ENCODE results near the gene UFC1. TPM values are rescaled to one million over a fixed set of nuclear protein-coding genes. Genes with fewer than 3 reads are reported as not detected.

Gene UFC1
- total and polyA plus RNA-seq, 2 donors (not counting 3 experiments of a cell fraction or from before 2014, with no cell fraction given) = 102 to 149 TPM

GRCh38 chr1:161157867-161158266 lies 4.1 kb downstream of the UFC1 start:
- dilution Hi-C loops (cut with MboI; ENCODE audit: extremely low pct_ligation_motif_present, low sequenced_read_pairs) = no loop called here
- POLR2A ChIA-PET = no interaction called here

More at GRCh38 chr1:161157867-161158266, 4.1 kb downstream of the UFC1 start:
- H2AFZ ChIP-seq (ENCODE audit: low read depth, low read length) = no peak overlapping the region
- H4K20me1 ChIP-seq (replicated peaks; ENCODE audit: control insufficient read depth, extremely low read depth, insufficient read depth, low read length) = no peaks in the 10 kb centered on the region
- H3K4me1 ChIP-seq (ENCODE audit: control insufficient read depth, extremely low read depth, insufficient read depth, low read length) = peaks cover 7% of the 10 kb centered on the region
- no TSS peak for BruUV-seq (replicated peaks)
- no peak overlapping the region for H3K4me2 ChIP-seq (ENCODE audit: insufficient read depth, low read length)
- H3K9me3 ChIP-seq (replicated peaks; ENCODE audit: control insufficient read depth, insufficient read depth, low read length) = no peaks in the 10 kb centered on the region
- H3K27me3 ChIP-seq (ENCODE audit: control insufficient read depth in 2 of 2, insufficient read depth in 2 of 2, low read length in 2 of 2) = no peaks in the 10 kb centered on the region
- H3K27ac ChIP-seq (ENCODE audit: insufficient read depth, low read depth, low read length) = no peak overlapping the region
- no peak overlapping the region for H3K4me3 ChIP-seq (replicated peaks in 1 of 3; ENCODE audit: insufficient read depth in 1 of 3, low read depth in 1 of 3, low read length in 3 of 3)
- H3K9ac ChIP-seq (replicated peaks; ENCODE audit: extremely low read depth, insufficient read depth, low read length) = no peak overlapping the region
- TF ChIP-seq EZH2 (IDR thresholded peaks at IDR 0.05; ENCODE audit: borderline replicate concordance, low read depth, low read length, severe bottlenecking) (no peak), MYC (IDR thresholded peaks at IDR 0.05; ENCODE audit: low read depth, low read length) (no peak), JUN (IDR thresholded peaks at IDR 0.05; ENCODE audit: borderline replicate concordance, insufficient read depth, insufficient read length, low read depth) (no peak), FOS (IDR thresholded peaks at IDR 0.05; ENCODE audit: borderline replicate concordance, insufficient read depth, low read length) (no peak), CTCF (IDR thresholded peaks at IDR 0.05; ENCODE audit: extremely low read depth in 1 of 2, insufficient read depth in 1 of 2, low read depth in 1 of 2, low read length in 2 of 2) (no peak), POLR2A (IDR thresholded peaks at IDR 0.05; ENCODE audit: low read depth, low read length) (no peak), POLR2AphosphoS5 (IDR thresholded peaks at IDR 0.05; ENCODE audit: insufficient read depth, low read depth, low read length) (no peak), GATA2 (IDR thresholded peaks at IDR 0.05; ENCODE audit: insufficient read depth, insufficient read length, low read depth, low read length) (no peak), MAX (IDR thresholded peaks at IDR 0.05; ENCODE audit: insufficient read depth, insufficient read length) (no peak)
- peaks cover 2 to 8% of the 10 kb centered on the region in 2 experiments for H3K36me3 ChIP-seq (ENCODE audit: control insufficient read depth in 2 of 2, extremely low read depth in 1 of 2, insufficient read depth in 2 of 2, low read length in 2 of 2)
- DNase-seq (ENCODE audit: low read depth, low spot score) (no peak), FAIRE-seq (no peak)
- intact Hi-C loops (cut with micrococcal nuclease) = loop anchor here (2.0 kb wide), 1 partner anchor 39 kb away; the partner anchor contains the start of genes NIT1 and PFDN2
- peaks cover 7% of the 10 kb centered on the region for H3K79me2 ChIP-seq (ENCODE audit: control insufficient read depth, insufficient read depth, low read length)
- no peaks in the 10 kb centered on the region for H3K9me1 ChIP-seq (replicated peaks; ENCODE audit: control insufficient read depth, extremely low read depth, insufficient read depth, low read length)
- CTCF ChIA-PET = interaction anchor here (1.1 to 2.1 kb wide), 2 partner anchors 60 to 160 kb away, joined by 3 to 9 read pairs; partner anchors contain the start of gene KLHDC9

Measured in endothelial cell of umbilical vein (primary cell).